T-helper 1 cell (primary cell): ENCODE results near the gene MAP7.
"Not testable (repeated sequence)": the region's sequence is repeated elsewhere in the genome, so short reads cannot be mapped to it uniquely, and the experiment has no call there.

Experiments used
- DNase-seq, 5 donors: peaks; one replicate each; pipeline ENCODE4 v3.0.0-alpha.2; 2012 to 2020
- total RNA-seq, 4 donors: gene quantifications; one replicate each; lab custom pipeline; 2026; lab: John Stamatoyannopoulos, UW

MAP7 gene
- total RNA-seq: 0.46 to 5.9 (median 1.8) reads per million in 4 donors

DNA sequence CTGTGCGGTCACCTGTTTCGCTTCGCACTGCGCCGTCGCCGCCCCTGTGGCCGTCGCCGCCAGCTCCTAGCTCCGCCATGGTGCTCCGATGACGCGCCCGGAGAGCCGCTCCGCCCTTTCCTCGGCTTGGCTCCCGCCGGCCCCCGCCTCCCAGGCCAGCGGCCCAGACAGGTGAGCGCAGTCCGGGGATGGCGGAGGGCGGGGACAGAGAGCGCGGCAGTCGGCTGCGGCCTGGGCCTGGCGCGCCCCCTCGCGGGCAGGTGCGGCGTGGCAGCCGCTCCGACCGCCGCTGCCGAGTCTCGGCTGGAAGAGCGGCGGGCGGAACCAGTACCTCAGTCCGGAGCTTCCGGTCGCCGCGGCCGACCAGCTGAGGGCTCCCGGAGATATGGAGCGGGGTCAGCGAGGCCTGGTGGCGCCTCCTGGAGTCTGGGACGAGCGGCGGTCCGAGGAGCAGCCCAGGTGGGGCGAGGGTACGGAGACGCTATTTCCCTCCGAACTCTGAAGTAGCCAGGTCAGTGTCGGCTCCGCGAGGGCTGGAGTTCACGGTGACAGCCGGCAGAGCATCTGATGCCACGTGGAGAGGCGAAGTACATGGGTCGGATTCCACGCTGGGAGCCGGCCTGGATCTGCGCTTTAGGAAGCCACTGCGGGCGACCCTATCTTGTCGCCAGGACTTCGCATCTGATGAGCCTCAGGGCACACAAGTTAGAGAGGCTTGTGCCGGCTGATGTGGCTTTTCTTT lies at the start of gene MAP7:
Gene MAP7, minus strand, starts transcription at position 93 of the 742 bp plus-strand sequence. Its CDS starts 14 bp downstream, at position 79.
- DNase-seq: peak; percentile 34 to 71 (median 62)

DNA sequence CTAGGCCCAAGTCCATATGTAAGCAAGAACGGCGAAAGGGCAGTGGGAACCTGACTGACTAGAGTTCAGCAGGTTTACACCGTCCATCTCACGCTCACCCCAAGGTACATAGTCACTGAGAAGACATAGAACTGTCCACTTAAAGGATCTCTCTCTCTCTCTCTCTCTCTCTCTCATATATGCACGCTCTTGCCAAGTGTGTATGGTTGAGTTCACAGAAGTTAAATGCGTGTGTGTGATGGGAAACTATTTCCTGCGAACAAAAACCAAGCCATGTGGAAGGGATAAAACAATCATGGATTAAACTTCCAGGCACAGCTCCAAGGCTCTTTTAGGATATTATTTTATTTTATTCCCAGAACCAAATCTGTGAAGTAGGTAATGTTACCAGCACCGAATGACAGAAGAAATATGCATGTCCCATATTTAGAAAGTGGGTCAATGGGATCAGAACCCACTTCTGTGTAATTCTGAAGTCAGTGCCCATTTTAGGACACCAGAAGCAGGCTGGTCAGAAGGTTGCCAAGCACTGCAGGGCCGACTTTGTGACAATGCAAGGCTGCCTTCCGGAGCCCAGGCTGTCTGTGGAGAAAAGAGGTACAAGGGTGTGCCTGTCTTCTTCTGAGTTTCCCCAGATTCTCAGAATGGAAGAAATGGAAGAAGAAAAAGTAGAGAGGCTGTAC lies 49.2 kb upstream of the MAP7 start:
- DNase-seq: no peak

DNA sequence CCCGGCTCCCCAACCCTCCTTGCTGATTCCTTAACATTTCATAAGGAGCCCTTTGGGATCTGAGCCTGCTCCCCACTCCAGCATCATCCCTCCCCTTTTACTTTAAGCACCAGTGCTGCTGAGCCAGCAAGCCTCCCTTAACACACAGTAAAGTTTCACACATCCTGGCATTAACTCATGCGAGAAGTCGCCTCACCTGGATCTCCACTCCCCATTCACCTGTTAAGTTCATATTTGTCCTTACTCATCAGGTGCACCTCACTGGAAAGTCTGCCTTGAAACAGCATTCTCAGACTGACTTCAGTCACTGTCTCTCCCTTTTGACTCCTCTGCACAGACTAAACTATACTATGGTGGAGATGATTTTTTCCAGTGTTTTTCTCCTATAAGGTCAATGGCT lies 47.8 kb upstream of the MAP7 start:
- DNase-seq: no peak

DNA sequence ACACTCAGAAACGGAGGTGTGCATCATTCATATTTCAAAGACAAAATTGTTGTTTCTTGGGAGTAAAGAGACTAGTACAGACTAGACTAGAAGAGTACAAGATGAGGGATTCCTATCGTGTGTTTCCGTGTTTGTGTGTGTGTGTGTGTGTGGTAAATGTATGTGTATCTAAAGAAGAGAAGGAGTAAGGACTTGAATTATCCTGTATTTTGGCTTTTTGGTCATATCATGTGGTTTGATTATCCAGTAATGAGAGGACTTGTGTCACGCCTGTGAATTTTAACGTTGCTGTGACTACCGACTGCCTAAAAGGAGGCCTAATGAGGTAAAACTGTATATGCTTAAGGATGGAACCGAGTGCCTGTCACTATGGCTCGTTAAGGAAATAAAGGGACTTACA lies 44.4 kb upstream of the MAP7 start:
- DNase-seq: no peak

DNA sequence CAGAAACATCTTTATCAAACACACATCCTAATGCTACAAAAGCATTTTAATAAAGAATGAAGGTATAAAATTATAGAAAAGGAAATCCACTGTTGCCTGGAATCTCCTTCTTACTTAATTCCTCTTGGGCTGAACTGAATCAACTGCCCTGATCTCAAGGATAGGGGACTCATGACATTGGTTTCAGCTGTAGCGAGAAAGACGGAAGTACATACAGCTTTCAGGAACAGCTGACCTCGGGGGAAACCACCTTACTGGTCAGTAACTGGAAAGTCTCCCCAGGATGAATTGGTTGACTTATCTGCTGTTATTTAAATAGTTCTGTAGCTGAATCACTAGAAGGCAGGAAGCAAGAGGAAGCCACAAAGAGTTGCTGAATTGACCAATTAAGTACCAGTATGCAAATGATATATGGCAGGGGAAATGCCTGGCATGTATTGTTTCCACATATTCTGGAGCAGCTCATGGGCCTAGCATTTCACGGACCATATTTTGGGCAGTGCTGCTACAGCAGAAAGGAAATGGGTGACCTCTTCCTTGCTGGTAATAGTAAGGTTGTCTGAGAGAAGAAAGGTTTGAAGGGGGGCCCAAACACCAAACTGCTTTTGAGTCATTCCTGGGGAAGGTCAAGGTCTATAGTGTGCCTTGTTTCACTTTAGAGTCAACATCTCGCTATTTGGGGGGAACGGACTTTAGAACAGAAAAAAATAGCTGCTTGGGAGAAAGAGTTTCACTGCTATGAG lies 43.7 kb upstream of the MAP7 start:
- peak in 3 of 5 donors; percentile 5 to 89 (median 8) for DNase-seq

DNA sequence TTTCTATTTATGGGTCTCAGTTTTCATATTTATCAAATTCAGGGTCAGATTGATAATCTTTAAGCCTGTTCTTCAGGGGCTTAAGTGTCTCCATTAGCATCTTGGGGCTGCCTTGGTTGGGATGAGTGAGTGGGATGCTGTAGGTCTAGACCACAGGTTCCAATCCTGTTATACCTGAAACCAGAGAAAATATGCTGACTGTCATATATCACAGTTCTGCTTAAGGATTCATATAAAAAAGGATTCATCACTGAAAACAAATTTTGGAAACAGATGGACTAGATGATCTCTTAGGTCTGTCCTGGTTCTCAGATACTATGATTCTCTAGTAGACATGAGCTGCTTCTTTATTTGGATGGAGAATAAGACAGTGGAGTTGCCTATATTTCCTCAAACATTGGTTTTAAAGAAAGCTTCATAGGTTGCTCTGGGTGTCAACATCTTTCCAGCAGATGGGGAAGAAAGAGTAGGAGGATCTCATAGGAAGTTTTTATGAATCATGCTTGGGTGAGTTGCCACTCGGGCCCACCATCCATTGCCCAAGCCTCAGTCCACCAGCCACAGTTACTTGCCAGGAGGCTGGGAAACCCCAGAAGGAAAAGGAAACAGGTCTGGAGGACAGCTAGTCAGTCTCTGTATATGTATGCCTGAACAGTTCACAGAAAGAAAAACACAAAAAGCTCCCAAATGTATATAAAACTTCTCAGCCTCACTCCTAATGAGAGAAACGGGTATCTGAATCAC lies 42.9 kb upstream of the MAP7 start:
- no peak for DNase-seq

DNA sequence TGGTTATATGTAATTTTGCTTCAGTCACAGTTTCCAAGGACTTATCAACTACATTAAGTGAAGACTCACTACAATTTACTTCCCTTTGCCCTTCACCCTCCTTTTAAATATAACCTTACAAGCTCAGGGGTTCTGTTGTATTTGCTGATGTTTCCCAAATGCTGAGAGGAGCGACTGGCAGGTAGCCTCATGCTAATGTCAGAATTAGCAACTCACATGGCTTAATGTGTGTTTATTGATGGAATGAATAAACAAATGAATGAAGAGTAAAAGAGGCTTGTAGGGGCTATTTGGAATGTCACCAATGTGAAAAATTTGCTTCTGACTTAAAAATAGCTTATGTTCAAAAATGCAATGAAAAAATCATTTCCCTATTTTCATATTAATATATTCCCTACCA lies 41.4 kb upstream of the MAP7 start:
- DNase-seq: no peak

DNA sequence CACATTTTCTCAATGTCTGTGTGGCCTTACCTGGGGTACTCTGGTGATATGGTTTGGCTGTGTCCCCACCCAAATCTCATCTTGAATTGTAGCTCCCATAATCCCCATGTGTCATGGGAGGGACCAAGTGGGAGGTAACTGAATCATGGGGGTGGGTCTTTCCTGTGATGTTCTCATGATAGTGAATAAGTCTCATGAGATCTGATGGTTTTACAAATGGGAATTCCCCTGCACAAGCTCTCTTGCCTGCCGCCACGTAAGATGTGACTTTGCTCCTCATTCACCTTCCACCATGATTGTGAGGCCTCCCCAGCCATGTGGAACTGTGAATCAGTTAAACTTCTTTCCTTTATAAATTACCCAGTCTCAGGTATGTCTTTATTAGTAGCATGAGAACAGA lies 40.6 kb upstream of the MAP7 start:
- not testable (repeated sequence) for DNase-seq

DNA sequence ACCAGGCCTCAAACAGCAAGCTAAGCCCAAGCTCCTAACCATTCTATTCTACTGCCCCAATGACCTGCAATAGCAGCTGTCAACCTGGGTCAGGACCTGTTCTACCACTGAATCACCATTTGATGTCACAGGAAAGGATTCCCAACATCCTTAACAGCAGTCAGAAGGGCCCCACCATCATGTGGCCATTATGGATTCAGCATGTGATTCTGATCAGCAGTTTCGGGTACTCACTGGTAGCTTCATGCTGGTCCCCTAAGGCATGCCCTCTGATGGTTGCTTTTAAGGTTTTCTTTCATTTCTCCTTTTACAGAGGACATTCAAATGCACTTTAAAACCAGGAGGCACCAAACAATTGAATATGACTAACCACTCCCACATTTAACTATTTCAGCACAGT lies 37.3 kb upstream of the MAP7 start:
- DNase-seq: no peak

DNA sequence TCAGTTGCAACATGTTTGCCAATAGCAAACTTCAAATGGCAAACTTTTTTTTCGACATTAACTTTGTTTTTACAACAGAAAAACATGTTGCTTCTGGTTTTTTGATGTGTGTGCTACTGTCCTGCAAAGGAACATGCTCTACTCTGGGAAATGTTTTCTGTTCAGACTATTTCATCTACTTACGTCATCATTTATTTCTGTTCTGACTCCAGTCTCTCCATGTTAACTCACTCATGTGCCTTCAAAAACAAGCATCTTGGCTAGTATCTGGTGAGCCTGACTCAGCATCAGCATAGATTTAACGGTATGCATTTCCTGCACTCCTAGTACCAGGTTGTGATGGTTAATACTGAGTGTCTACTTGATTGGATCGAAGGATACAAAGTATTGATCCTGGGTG lies 36.1 kb upstream of the MAP7 start:
- peak in 1 of 5 donors; percentile 49 for DNase-seq

DNA sequence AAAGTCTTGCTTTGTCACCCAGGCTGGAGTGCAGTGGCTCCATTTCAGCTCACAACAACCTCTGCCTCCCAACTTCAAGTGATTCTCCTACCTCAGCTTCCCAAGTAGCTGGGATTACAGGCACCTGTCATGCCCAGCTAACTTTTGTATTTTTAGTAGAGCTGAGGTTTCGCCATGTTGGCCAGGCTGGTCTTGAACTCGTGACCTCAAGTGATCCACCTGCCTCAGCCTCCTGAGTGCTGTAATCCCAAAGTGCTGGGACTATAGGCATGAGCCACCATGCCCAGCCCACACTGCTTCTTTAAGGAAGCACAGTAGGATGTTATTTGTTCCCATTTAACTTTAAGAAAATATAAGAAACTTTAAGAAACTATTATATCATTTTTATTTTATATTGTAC lies 35.3 kb upstream of the MAP7 start:
- DNase-seq: not testable (repeated sequence)

DNA sequence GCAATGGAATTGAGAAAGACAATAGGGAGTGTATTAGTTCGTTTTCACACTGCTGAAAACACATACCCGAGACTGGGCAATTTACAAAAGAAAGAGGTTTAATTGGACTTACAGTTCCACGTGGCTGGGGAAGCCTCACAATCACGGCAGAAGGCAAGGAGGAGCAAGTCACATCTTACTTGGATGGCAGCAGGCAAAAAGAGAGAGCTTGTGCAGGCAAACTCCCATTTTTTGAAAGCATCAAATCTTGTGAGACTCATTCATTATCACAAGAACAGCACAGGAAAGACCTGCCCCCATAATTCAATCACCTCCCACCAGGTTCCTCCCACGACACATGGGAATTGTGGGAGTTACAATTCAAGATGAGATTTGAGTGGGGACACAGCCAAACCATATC lies 34.1 kb upstream of the MAP7 start:
- not testable (repeated sequence) for DNase-seq

DNA sequence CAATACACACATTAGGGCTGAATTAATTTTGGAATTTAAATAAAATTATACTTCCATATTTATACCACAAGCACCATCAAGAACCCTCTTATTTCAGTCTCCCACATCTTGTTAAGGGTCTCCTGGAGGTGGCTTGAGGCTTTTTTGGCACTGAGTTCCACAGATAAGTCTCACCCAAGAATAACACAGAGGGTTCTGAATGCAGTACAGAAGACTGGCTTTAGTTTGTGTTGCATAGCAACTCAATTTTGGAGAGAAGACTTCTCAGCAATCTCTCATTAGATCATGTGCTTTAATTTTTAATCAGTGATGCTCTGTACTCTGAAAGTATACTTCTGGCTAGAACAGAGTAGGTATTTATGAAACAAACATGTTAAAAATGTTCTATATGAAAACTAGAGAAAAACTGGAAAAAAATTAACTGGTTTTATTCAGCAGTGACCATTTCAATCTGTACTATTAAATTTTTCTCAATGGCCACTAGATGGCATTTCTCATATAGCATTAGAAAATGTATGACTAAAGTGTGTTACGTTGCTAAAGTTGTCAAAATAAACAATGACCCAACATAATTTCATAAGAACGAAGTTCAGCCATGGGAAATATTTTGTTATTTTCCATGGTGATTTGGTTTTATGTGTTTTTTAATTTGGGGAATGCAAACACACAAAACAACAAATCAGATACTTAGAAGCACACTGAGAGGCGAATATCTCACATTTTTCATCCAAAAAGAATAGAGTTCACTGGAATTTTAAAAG lies 32.7 kb upstream of the MAP7 start:
- DNase-seq: no peak

DNA sequence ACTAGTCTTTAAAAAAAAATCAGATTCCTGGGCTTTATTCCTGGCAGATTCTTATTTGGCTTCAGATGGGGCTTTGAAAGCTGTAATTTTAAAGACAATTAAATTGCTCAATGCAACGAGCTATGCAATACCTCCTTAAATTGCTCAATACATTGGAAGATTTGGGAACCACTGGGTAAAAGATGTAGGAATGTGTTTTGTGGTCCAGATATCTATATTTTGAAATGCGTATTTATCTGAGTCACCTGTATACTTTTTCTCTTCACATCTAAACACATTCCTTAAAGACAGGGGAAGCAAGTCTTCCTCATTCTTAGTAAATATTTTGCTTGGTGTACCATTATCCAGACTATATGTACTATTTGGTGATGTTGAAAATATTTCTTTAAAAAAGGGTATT lies 29.6 kb upstream of the MAP7 start:
- DNase-seq: no peak

DNA sequence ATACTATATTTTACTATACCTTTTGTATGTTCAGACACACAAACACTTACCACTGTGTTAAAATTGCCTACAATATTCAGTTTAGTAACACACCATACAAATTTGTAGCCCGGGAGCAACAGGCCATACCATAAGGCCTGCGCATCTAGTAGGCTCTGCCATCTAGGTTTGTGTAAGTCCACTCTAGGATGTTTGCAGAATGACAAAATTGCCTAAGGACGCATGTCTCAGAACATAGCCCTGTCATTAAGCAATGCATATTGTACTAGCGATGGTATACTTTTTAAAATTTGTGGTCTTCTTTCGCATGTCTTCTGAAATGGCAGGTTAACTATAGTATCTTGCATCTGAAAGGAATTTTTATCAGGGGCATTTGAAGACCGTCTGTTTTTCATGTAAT lies 26.6 kb upstream of the MAP7 start:
- DNase-seq: no peak

DNA sequence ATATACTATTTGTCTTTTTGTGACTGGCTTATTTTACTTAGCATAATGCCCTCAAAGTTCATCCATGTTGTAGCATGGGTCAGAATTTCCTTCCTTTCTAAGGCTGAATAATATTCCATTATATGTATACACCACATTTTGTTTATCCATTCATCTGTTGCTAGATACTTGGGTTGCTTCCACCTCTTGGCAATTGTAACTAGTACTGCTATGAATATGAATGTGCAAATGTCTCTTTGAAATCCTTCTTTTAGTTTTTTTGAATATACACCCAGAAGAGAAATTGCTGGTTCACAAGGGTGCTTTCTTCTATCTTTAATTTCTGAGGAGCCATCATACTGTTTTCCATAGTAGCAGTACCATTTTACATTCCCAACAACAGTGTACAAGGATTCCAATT lies 21.3 kb upstream of the MAP7 start:
- DNase-seq: no peak

DNA sequence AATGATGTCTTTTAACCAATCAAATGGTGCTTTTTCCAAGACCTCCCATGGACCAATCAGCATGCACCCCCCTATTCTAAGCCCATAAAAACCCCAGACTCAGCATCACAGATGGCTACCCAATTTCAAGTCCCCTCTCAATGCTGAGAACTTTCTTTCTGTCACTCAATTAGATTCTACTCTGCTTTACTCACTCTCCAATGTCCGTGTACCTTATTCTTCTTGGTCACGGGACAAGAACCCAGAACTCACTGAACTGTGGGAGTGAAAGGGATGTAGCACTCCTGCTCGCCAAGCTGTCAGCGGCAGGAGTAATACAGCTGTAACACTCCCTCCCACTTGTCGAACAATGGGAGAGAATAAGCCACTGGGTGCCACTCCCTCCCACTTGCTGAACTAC lies 20.8 kb upstream of the MAP7 start:
- no peak for DNase-seq

DNA sequence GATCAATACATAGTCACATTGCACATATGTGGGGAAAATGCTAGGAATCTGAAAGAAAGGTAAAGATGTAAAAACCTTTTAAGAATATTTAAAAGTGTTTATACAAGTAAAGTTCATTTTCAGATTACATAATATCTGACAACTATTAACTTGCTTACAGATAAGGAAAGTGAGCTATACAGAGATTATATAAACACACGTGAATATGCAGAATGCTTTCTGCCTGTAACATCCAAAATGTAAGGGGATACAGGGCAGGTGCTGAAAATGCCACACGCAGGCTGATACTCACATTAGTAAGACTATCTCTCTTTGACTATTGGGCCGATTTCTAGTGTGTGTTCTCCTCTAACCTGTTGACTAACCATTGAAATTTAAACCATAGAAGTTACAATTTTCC lies 17.9 kb upstream of the MAP7 start:
- DNase-seq: no peak

DNA sequence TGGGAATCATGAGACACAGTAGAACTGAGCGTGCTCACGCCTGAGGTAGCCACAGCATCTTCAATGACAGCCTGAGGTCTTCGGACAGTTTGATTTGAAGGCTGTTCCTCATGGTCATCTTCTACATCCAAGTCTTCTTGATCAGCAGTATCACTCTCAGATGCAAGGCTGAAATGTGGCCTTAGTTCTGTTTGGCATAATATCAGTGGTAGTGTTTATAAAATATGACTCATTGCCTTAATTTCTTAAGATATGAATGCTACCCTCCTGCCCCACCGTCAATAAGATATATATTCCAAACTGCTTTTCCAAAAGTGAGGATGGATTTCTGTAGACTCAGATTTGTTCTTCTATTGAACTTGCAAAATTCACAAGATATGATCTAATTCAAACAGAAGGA lies 17.5 kb upstream of the MAP7 start:
- no peak for DNase-seq

DNA sequence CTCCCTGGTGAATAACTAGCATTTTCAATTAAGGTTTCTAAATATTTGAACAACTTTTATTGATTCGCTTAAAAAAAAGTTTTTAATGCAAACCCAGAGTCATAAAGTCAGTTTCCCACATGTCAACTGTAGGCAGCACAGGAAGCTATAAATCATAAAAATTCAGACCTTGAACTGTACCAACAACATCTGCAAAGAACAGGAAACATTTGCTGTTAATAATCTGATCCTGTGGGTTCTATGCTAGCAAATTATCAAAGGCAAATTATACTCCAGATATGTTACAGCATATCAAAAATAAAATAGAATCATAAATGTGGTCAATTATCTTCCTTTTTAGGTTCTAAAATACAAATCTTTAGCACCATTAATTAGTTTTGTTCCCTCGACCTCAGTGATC lies 16.6 kb upstream of the MAP7 start:
- no peak for DNase-seq

DNA sequence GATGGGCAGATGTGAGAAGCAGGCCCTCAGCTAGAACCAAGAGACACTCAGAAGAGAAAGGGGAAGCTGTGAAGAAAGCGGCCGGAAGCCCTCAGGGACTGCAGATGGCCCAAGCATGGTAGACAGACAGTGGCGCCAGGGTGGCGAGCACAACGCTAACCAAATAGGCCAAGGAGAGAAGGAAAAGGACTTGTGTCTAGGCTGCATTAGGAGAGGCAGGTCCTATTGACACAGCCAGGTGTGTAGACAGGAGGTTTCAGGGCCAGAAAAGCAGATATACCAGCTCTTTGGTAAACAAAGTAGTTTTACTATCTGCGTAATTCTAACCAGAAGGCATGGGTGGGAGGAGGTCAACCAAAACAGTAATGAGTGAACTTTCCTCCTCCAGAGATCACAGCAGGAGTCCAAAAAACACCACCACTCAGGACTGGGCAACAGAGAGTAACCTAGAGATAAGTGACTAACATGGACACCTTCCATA lies 15.8 kb upstream of the MAP7 start:
- DNase-seq: no peak

DNA sequence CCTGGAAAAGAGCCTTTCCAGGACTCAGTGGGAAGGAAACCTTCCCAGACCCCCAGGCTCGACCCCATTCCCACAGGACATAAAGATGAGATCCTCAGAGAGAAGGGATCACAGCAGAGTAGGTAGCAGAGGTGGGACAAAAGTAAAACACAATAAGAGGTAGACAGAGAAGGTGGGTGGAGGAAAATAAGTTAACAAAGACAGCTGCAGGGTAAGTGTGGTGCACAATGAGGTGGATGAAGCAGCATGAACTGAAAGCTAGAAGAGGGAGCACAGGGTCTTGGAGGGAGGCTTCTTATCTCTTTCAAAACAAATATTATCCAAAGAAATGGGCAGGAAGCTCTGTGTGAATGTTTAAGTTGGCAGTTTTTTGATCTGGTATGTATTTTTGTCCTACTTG lies 14.0 kb upstream of the MAP7 start:
- no peak for DNase-seq
